ENCODE measurements around the gene LRP1-AS. TPM values are rescaled to one million over a fixed set of nuclear protein-coding genes. Genes with fewer than 3 reads are reported as not detected.

The LRP1-AS gene
- total RNA-seq, 2 donors from 2014 or later, result not detected

GRCh38 chr12:57178213-57178612 lies 30.8 kb upstream of the LRP1-AS start:
- H3K4me1 ChIP-seq (replicated peaks), result peaks cover 3% of the 10 kb centered on the region
- no peaks in the 10 kb centered on the region for H3K27me3 ChIP-seq (replicated peaks; ENCODE audit: insufficient read depth)

GRCh38 chr12:57177354-57177753 lies 29.9 kb upstream of the LRP1-AS start:
- peaks cover 3 to 19% of the 10 kb centered on the region in 2 donors for H3K36me3 ChIP-seq
- H3K4me1 ChIP-seq (replicated peaks), result peaks cover 3% of the 10 kb centered on the region
- intact Hi-C loops (cut with DNase I), result no loop called here
- DNase-seq (ENCODE audit: low spot score), result no peak
- H3K27me3 ChIP-seq (replicated peaks; ENCODE audit: insufficient read depth), result no peaks in the 10 kb centered on the region
- H3K4me3 ChIP-seq, result no peak overlapping the region
- TF ChIP-seq CTCF (IDR thresholded peaks at IDR 0.05) (no peak), POLR2A (IDR thresholded peaks at IDR 0.05) (no peak), POLR2AphosphoS5 (IDR thresholded peaks at IDR 0.05) (no peak)
- 93% methylated on average over 7 of the region's 16 CpGs for WGBS
- no peaks in the 10 kb centered on the region for H3K9me3 ChIP-seq
- H3K27ac ChIP-seq, result no peak overlapping the region

More at GRCh38 chr12:57178213-57178612, 30.8 kb upstream of the LRP1-AS start:
- intact Hi-C loops (cut with DNase I), result no loop called here
- Histone ChIP-seq H3K4me3 (no peak overlapping the region), H3K27ac (no peak overlapping the region), H3K36me3 (peaks cover 3 to 19% of the 10 kb centered on the region in 2 donors), H3K9me3 (no peaks in the 10 kb centered on the region)
- no peak for TF ChIP-seq CTCF (IDR thresholded peaks at IDR 0.05)
- TF ChIP-seq POLR2A (IDR thresholded peaks at IDR 0.05), result no peak
- no peak for TF ChIP-seq POLR2AphosphoS5 (IDR thresholded peaks at IDR 0.05)
- DNase-seq (ENCODE audit: low spot score), result no peak
- 86% methylated on average over 14 of the region's 14 CpGs for WGBS

GRCh38 chr12:57176846-57177245 lies 29.4 kb upstream of the LRP1-AS start:
- peaks cover 3% of the 10 kb centered on the region for H3K4me1 ChIP-seq (replicated peaks)
- intact Hi-C loops (cut with DNase I), result no loop called here

GRCh38 chr12:57176139-57176477 lies 28.7 kb upstream of the LRP1-AS start:
- TF ChIP-seq POLR2A (IDR thresholded peaks at IDR 0.05) (no peak), CTCF (IDR thresholded peaks at IDR 0.05) (peak in 1 of 4 experiments; percentile 5), POLR2AphosphoS5 (IDR thresholded peaks at IDR 0.05) (no peak)
- no peak overlapping the region for H3K4me3 ChIP-seq
- 75% methylated on average over 9 of the region's 9 CpGs for WGBS
- peak overlapping the region; percentile 61 to 72 for H3K27ac ChIP-seq
- H3K4me1 ChIP-seq (replicated peaks), result peaks cover 3% of the 10 kb centered on the region
- intact Hi-C loops (cut with DNase I), result no loop called here
- no peaks in the 10 kb centered on the region for H3K27me3 ChIP-seq (replicated peaks; ENCODE audit: insufficient read depth)
- DNase-seq (ENCODE audit: low spot score), result no peak
- peaks cover 3 to 19% of the 10 kb centered on the region in 2 donors for H3K36me3 ChIP-seq
- no peaks in the 10 kb centered on the region for H3K9me3 ChIP-seq

More at GRCh38 chr12:57176846-57177245, 29.4 kb upstream of the LRP1-AS start:
- peaks cover 3 to 19% of the 10 kb centered on the region in 2 donors for H3K36me3 ChIP-seq
- no peaks in the 10 kb centered on the region for H3K9me3 ChIP-seq
- DNase-seq (ENCODE audit: low spot score), result no peak
- no peak overlapping the region for H3K4me3 ChIP-seq
- H3K27me3 ChIP-seq (replicated peaks; ENCODE audit: insufficient read depth), result no peaks in the 10 kb centered on the region
- TF ChIP-seq CTCF (IDR thresholded peaks at IDR 0.05), result no peak
- no peak for TF ChIP-seq POLR2A (IDR thresholded peaks at IDR 0.05)
- no peak for TF ChIP-seq POLR2AphosphoS5 (IDR thresholded peaks at IDR 0.05)
- 85% methylated on average over 9 of the region's 9 CpGs for WGBS
- H3K27ac ChIP-seq, result no peak overlapping the region

- intact Hi-C loops (cut with DNase I), result no loop called here
- peaks cover 3 to 19% of the 10 kb centered on the region in 2 donors for H3K36me3 ChIP-seq
- H3K9me3 ChIP-seq, result no peaks in the 10 kb centered on the region
- H3K4me3 ChIP-seq, result no peak overlapping the region
- H3K27ac ChIP-seq, result peak overlapping the region; percentile 61 to 72
- peak; percentile 70 to 89 (median 78) for TF ChIP-seq CTCF (IDR thresholded peaks at IDR 0.05)
- TF ChIP-seq POLR2AphosphoS5 (IDR thresholded peaks at IDR 0.05), result peak; percentile 83
- no peak for TF ChIP-seq POLR2A (IDR thresholded peaks at IDR 0.05)
- WGBS, result 15% methylated on average over 29 of the region's 29 CpGs
- H3K4me1 ChIP-seq (replicated peaks), result peaks cover 3% of the 10 kb centered on the region
- peak; percentile 89 for DNase-seq (ENCODE audit: low spot score)
- H3K27me3 ChIP-seq (replicated peaks; ENCODE audit: insufficient read depth), result no peaks in the 10 kb centered on the region
These were observed 28.2 kb upstream of the LRP1-AS start for GRCh38 chr12:57175428-57176138.

Measured in prostate gland (tissue), 2 donors.